Endothelial cell of umbilical vein (primary cell): ENCODE measurements around the gene DAZL. TPM values are rescaled to one million over a fixed set of nuclear protein-coding genes. Genes with fewer than 3 reads are reported as not detected.

ENCODE experiments used
- BruUV-seq: library from RNA; stranded (reverse); fragments of 400-500 nt; replicated peaks from 2 replicates; lab custom pipeline; 2021; lab: Mats Ljungman, UMichigan
- CTCF ChIA-PET: fragments of 300-600, 350-600 bp; sonication (Branson Sonifier 250); formaldehyde crosslinking; loops from one replicate; lab custom pipeline; 2021; ENCODE audit warnings: antibody characterized with exemption, inconsistent platforms; lab: Charles Lee
- POLR2A ChIA-PET: fragments of 300-600, 350-600 bp; sonication (Branson Sonifier 250); formaldehyde crosslinking; loops from one replicate; lab custom pipeline; 2021; ENCODE audit warnings: antibody characterized with exemption, inconsistent platforms; lab: Charles Lee
- DNase-seq: peaks from one replicate; pipeline ENCODE4 v3.0.0-alpha.2; 2011; ENCODE audit warnings: low read depth, low spot score
- FAIRE-seq: peaks from 2 replicates; lab custom pipeline; 2011; peaks lifted over from hg19 to GRCh38; lab: Jason Lieb, UNC
- H2AFZ ChIP-seq: 2 replicates; pipeline ENCODE4 v1.6.0; 2012; ENCODE audit warnings: low read depth, low read length, control low read depth, inconsistent platforms
- H3K27ac ChIP-seq: 2 replicates; pipeline ENCODE4 v1.5.1; 2011; ENCODE audit warnings: low read depth, mild to moderate bottlenecking, control low read depth, low read length, moderate library complexity; ENCODE audit not compliant: insufficient read depth
- H3K27me3 ChIP-seq, 2 experiments: 2 replicates each; pipeline versions ENCODE4 v1.6.0 to v1.6.1; 2011; ENCODE audit warnings: low read length in 2 of 2, mixed read lengths in 1 of 2; ENCODE audit not compliant: control insufficient read depth in 2 of 2, insufficient read depth in 2 of 2
- H3K36me3 ChIP-seq, 2 experiments: 2 replicates in 1 of 2; 3 replicates in 1 of 2; pipeline ENCODE4 v1.5.1; 2011; ENCODE audit warnings: low read length in 2 of 2, mild to moderate bottlenecking in 1 of 2, moderate library complexity in 1 of 2; ENCODE audit not compliant: control insufficient read depth in 2 of 2, insufficient read depth in 2 of 2; ENCODE audit errors: extremely low read depth in 1 of 2
- H3K4me1 ChIP-seq: 3 replicates; pipeline ENCODE4 v1.5.1; 2011; ENCODE audit warnings: mild to moderate bottlenecking, low read length; ENCODE audit not compliant: control insufficient read depth, insufficient read depth; ENCODE audit errors: extremely low read depth
- H3K4me2 ChIP-seq: 2 replicates; pipeline ENCODE4 v1.6.1; 2011; ENCODE audit warnings: low read length, control low read depth, mixed read lengths; ENCODE audit not compliant: insufficient read depth
- H3K4me3 ChIP-seq, 3 experiments: fragments of 200-600 bp in 1 of 3; sonication (generic), shearing (Covaris generic) in 1 of 3; replicated peaks in 1 of 3; 2 replicates each; pipeline ENCODE4 v1.5.1; 2011 to 2016; ENCODE audit warnings: control low read depth in 3 of 3, low read length in 3 of 3, mild to moderate bottlenecking in 2 of 3, inconsistent platforms in 1 of 3, low read depth in 1 of 3, moderate library complexity in 1 of 3; ENCODE audit not compliant: insufficient read depth in 1 of 3
- H3K79me2 ChIP-seq: 2 replicates; pipeline ENCODE4 v1.6.0; 2012; ENCODE audit warnings: low read length, inconsistent platforms; ENCODE audit not compliant: control insufficient read depth, insufficient read depth
- H3K9ac ChIP-seq: replicated peaks from 2 replicates; pipeline ENCODE3; 2011; ENCODE audit warnings: low read length, control low read depth; ENCODE audit not compliant: insufficient read depth; ENCODE audit errors: extremely low read depth
- H3K9me1 ChIP-seq: replicated peaks from 3 replicates; pipeline ENCODE4 v1.6.0; 2011; ENCODE audit warnings: mild to moderate bottlenecking, low read length; ENCODE audit not compliant: control insufficient read depth, insufficient read depth; ENCODE audit errors: extremely low read depth
- H3K9me3 ChIP-seq: replicated peaks from 2 replicates; pipeline ENCODE4 v1.5.1; 2012; ENCODE audit warnings: low read length, inconsistent platforms; ENCODE audit not compliant: control insufficient read depth, insufficient read depth
- H4K20me1 ChIP-seq: replicated peaks from 2 replicates; pipeline ENCODE3; 2011; ENCODE audit warnings: mild to moderate bottlenecking, low read length; ENCODE audit not compliant: control insufficient read depth, insufficient read depth; ENCODE audit errors: extremely low read depth
- EZH2 ChIP-seq: IDR thresholded peaks from 2 replicates; pipeline ENCODE4 v1.6.1; 2012; ENCODE audit warnings: borderline replicate concordance, low read depth, mild to moderate bottlenecking, moderate library complexity, low read length, inconsistent platforms; ENCODE audit not compliant: severe bottlenecking
- FOS ChIP-seq: IDR thresholded peaks from 2 replicates; pipeline ENCODE4 v1.6.1; 2011; ENCODE audit warnings: mild to moderate bottlenecking, low read length, moderate library complexity, borderline replicate concordance; ENCODE audit not compliant: insufficient read depth
- GATA2 ChIP-seq: IDR thresholded peaks from 2 replicates; pipeline ENCODE4 v1.7.0; 2011; ENCODE audit warnings: low read depth, mild to moderate bottlenecking, moderate library complexity, mixed read lengths, low read length; ENCODE audit not compliant: insufficient read length, insufficient read depth
- JUN ChIP-seq: IDR thresholded peaks from 2 replicates; pipeline ENCODE4 v1.6.1; 2011; ENCODE audit warnings: borderline replicate concordance, low read depth; ENCODE audit not compliant: insufficient read length, insufficient read depth
- MYC ChIP-seq: IDR thresholded peaks from one replicate; pipeline ENCODE4 v1.6.1; 2011; ENCODE audit warnings: mild to moderate bottlenecking, low read depth, low read length
- POLR2A ChIP-seq: IDR thresholded peaks from 2 replicates; pipeline ENCODE4 v1.6.1; 2012; ENCODE audit warnings: low read depth, mild to moderate bottlenecking, control low read depth, low read length
- POLR2AphosphoS5 ChIP-seq: IDR thresholded peaks from 2 replicates; pipeline ENCODE4 v1.6.1; 2012; ENCODE audit warnings: low read depth, mild to moderate bottlenecking, control low read depth, low read length, moderate library complexity; ENCODE audit not compliant: insufficient read depth
- dilution Hi-C: fragments of 300-500 bp; cut with MboI; formaldehyde crosslinking; loops from one replicate; pipeline ENCODE4 v1.15.0; 2019; ENCODE audit warnings: low sequenced_read_pairs; ENCODE audit not compliant: extremely low pct_ligation_motif_present
- intact Hi-C: fragments of 100-400 bp; cut with micrococcal nuclease; formaldehyde crosslinking; loops from one replicate; pipeline ENCODE4 v1.10.0; 2022
- polyA plus RNA-seq, 4 experiments: library from polyadenylated mRNA; depleted of rRNA in 3 of 4; stranded (reverse) in 3 of 4; unstranded in 1 of 4; fragments of >200 nt; gene quantifications; 2 replicates each; pipeline versions ENCODE4 v1.2.1 to v1.2.3, GENCODE V29; 2011 to 2012; ENCODE audit warnings: missing spikeins in 1 of 4
- total RNA-seq: library from RNA; stranded (reverse); gene quantifications from 2 replicates; pipeline ENCODE4 v1.2.3, GENCODE V29; 2021
- TF ChIP-seq, protein P1 (sequence below): IDR thresholded peaks from 2 replicates; pipeline ENCODE4 v1.6.1; 2011; ENCODE audit not compliant: insufficient read depth, insufficient read length
- TF ChIP-seq, protein P2 (sequence below), 2 donors: IDR thresholded peaks; 1 replicate in 1 of 2; 2 replicates in 1 of 2; pipeline ENCODE4 v1.5.1; 2011; ENCODE audit warnings: low read length in 2 of 2, mild to moderate bottlenecking in 2 of 2, moderate library complexity in 2 of 2, control low read depth in 1 of 2, inconsistent platforms in 1 of 2, low read depth in 1 of 2; ENCODE audit not compliant: insufficient read depth in 1 of 2; ENCODE audit errors: extremely low read depth in 1 of 2

DAZL gene
- total and polyA plus RNA-seq, 2 donors (not counting 3 experiments of a cell fraction or from before 2014, with no cell fraction given): not detected

DNA sequence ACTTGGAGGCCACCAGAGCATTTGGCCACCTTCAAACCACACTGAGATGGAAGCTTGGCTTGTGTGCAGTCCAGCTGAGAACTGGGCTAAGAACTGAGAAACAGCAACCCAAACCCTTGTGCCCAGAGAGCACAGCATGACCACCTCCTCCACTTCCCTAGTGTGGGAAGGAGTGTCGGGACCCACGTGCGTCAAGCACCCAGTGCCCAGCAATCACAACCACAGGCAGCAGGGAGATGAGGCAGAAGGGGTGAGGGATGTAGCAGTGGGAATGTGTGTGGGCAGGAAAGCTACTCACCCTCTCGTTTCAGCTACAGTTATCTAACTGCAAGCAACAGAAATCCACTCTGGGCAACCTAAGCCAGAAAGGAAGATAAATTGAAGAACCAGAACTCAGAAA, 66.7 kb downstream of the DAZL start:
- Histone ChIP-seq H3K27ac (no peak overlapping the region), H2AFZ (no peak overlapping the region), H3K79me2 (no peaks in the 10 kb centered on the region), H3K4me3 (no peak overlapping the region), H3K9me1 (no peaks in the 10 kb centered on the region), H3K9me3 (no peaks in the 10 kb centered on the region), H3K4me2 (no peak overlapping the region), H3K9ac (no peak overlapping the region), H3K36me3 (no peaks in the 10 kb centered on the region), H3K27me3 (peaks cover 18 to 36% of the 10 kb centered on the region in 2 experiments), H3K4me1 (no peaks in the 10 kb centered on the region), H4K20me1 (no peaks in the 10 kb centered on the region)
- FAIRE-seq: no peak
- ChIA-PET CTCF (interaction anchor here (4.6 to 6.3 kb wide), 2 partner anchors 12 to 248 kb away, joined by 17 to 54 read pairs; no protein-coding TSS in a partner anchor), POLR2A (no interaction called here)
- dilution Hi-C loops (no loop called here), intact Hi-C loops (no loop called here)
- DNase-seq: no peak
- TF ChIP-seq, protein P1, sequence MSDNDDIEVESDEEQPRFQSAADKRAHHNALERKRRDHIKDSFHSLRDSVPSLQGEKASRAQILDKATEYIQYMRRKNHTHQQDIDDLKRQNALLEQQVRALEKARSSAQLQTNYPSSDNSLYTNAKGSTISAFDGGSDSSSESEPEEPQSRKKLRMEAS: no peak
- TF ChIP-seq EZH2: no peak
- no peak for TF ChIP-seq FOS
- no peak for TF ChIP-seq POLR2AphosphoS5
- no peak for TF ChIP-seq MYC
- TF ChIP-seq JUN: no peak
- no peak for TF ChIP-seq POLR2A
- TF ChIP-seq, protein P2, sequence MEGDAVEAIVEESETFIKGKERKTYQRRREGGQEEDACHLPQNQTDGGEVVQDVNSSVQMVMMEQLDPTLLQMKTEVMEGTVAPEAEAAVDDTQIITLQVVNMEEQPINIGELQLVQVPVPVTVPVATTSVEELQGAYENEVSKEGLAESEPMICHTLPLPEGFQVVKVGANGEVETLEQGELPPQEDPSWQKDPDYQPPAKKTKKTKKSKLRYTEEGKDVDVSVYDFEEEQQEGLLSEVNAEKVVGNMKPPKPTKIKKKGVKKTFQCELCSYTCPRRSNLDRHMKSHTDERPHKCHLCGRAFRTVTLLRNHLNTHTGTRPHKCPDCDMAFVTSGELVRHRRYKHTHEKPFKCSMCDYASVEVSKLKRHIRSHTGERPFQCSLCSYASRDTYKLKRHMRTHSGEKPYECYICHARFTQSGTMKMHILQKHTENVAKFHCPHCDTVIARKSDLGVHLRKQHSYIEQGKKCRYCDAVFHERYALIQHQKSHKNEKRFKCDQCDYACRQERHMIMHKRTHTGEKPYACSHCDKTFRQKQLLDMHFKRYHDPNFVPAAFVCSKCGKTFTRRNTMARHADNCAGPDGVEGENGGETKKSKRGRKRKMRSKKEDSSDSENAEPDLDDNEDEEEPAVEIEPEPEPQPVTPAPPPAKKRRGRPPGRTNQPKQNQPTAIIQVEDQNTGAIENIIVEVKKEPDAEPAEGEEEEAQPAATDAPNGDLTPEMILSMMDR (IDR thresholded peaks at IDR 0.05; ENCODE audit: extremely low read depth in 1 of 2, insufficient read depth in 1 of 2, low read depth in 1 of 2, low read length in 2 of 2): no peak
- TF ChIP-seq GATA2: no peak
- no TSS peak for BruUV-seq
